HL-60 (cell line): Measurements from ENCODE around the gene RHBDD2. TPM values are rescaled to one million over a fixed set of nuclear protein-coding genes. Genes with fewer than 3 reads are reported as not detected.

Experiments used
- DNase-seq, 2 experiments: peaks; one replicate each; pipeline ENCODE4 v3.0.0-alpha.2; 2010 to 2020; ENCODE audit warnings: low read depth in 1 of 2, low spot score in 1 of 2
- H3K27ac ChIP-seq: fragments of 250-450 bp; sonication (Bioruptor Pico); replicated peaks from 2 replicates; pipeline ENCODE4 v1.5.1; 2020; ENCODE audit warnings: mild to moderate bottlenecking, moderate library complexity
- H3K27me3 ChIP-seq: fragments of 250-450 bp; sonication (Bioruptor Pico); 2 replicates; pipeline ENCODE4 v1.5.1; 2021; ENCODE audit warnings: mild to moderate bottlenecking, moderate library complexity; ENCODE audit not compliant: insufficient read depth, poor library complexity, severe bottlenecking
- H3K4me3 ChIP-seq: replicated peaks from 2 replicates; pipeline ENCODE4 v1.5.1; 2011; ENCODE audit warnings: mild to moderate bottlenecking, control low read depth, low read length; ENCODE audit not compliant: insufficient read depth
- GABPA ChIP-seq: IDR thresholded peaks from 2 replicates; pipeline ENCODE4 v1.6.1; 2012; ENCODE audit warnings: low read depth
- POLR2AphosphoS5 ChIP-seq: IDR thresholded peaks from 2 replicates; pipeline ENCODE4 v1.6.1; 2012; ENCODE audit warnings: low read depth
- SPI1 ChIP-seq: IDR thresholded peaks from 2 replicates; pipeline ENCODE4 v1.6.1; 2012; ENCODE audit warnings: low read depth, mild to moderate bottlenecking, borderline replicate concordance
- microRNA-seq: library from miRNA; unstranded; fragments of <30 nt; microRNA quantifications from one replicate; pipeline ENCODE4, GENCODE V29; 2018
- TF ChIP-seq, protein P1 (sequence below): IDR thresholded peaks from one replicate; pipeline ENCODE4 v1.5.1; 2011; ENCODE audit warnings: low read length, control low read depth, inconsistent platforms; ENCODE audit not compliant: insufficient read depth
- TF ChIP-seq, protein P2 (sequence below): IDR thresholded peaks from 2 replicates; pipeline ENCODE4 v1.6.1; 2012; ENCODE audit warnings: low read depth; ENCODE audit not compliant: insufficient replicate concordance

Gene RHBDD2

DNA sequence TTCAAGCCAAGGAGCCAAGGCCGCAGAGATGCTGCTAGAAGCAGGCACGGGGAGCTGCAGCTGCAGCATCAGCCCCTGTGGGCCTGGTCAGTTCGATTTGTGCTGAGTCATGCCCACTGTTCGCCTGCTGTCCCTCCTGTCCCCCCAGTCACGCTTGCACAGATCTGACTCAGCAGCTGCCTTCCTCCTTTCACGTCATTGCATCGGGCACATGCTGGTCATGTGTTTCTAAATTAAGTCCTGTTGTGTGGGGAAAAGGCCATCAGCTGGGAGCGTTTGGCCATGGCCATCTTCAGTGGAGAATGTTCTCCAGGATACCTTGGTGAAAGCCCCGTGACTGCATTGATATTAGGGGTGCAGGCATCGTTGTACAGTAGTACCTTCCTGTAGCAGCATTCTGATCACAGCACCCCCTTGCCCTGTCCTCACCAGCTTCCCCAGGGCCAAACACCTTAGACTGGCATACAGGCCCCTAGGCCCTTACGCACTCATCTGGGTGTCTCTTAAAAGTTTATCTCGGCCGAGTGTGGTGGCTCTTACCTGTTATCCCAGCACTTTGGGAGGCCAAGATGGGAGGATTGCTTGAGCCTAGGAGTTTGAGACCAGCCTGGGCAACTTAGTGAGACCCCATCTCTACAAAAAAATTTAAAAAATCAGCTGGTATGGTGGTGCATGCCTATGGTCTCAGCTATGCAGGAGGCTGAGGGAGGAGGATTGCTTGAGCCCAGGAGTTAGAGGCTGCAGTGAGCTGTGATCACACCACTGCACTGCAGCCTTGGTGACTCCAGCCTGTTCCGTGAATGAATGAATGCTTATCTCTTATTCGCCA, 59.3 kb downstream of the RHBDD2 start:
- H3K27me3 ChIP-seq = no peaks in the 10 kb centered on the region

More for the DNA sequence above, 59.3 kb downstream of the RHBDD2 start:
- TF ChIP-seq, protein P1, sequence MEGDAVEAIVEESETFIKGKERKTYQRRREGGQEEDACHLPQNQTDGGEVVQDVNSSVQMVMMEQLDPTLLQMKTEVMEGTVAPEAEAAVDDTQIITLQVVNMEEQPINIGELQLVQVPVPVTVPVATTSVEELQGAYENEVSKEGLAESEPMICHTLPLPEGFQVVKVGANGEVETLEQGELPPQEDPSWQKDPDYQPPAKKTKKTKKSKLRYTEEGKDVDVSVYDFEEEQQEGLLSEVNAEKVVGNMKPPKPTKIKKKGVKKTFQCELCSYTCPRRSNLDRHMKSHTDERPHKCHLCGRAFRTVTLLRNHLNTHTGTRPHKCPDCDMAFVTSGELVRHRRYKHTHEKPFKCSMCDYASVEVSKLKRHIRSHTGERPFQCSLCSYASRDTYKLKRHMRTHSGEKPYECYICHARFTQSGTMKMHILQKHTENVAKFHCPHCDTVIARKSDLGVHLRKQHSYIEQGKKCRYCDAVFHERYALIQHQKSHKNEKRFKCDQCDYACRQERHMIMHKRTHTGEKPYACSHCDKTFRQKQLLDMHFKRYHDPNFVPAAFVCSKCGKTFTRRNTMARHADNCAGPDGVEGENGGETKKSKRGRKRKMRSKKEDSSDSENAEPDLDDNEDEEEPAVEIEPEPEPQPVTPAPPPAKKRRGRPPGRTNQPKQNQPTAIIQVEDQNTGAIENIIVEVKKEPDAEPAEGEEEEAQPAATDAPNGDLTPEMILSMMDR = no peak
- TF ChIP-seq, protein P2, sequence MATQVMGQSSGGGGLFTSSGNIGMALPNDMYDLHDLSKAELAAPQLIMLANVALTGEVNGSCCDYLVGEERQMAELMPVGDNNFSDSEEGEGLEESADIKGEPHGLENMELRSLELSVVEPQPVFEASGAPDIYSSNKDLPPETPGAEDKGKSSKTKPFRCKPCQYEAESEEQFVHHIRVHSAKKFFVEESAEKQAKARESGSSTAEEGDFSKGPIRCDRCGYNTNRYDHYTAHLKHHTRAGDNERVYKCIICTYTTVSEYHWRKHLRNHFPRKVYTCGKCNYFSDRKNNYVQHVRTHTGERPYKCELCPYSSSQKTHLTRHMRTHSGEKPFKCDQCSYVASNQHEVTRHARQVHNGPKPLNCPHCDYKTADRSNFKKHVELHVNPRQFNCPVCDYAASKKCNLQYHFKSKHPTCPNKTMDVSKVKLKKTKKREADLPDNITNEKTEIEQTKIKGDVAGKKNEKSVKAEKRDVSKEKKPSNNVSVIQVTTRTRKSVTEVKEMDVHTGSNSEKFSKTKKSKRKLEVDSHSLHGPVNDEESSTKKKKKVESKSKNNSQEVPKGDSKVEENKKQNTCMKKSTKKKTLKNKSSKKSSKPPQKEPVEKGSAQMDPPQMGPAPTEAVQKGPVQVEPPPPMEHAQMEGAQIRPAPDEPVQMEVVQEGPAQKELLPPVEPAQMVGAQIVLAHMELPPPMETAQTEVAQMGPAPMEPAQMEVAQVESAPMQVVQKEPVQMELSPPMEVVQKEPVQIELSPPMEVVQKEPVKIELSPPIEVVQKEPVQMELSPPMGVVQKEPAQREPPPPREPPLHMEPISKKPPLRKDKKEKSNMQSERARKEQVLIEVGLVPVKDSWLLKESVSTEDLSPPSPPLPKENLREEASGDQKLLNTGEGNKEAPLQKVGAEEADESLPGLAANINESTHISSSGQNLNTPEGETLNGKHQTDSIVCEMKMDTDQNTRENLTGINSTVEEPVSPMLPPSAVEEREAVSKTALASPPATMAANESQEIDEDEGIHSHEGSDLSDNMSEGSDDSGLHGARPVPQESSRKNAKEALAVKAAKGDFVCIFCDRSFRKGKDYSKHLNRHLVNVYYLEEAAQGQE = no peak
- TF ChIP-seq POLR2AphosphoS5 (no peak), SPI1 (no peak), GABPA (no peak)
- no peak overlapping the region for H3K4me3 ChIP-seq
- DNase-seq = no peak
- no peak overlapping the region for H3K27ac ChIP-seq

Small RNA genes lying within 50 kb of the gene (microRNA-seq; reads per million reads assigned to microRNA genes)
- not detected for gene MIR4651
